Neural progenitor cell (in vitro differentiated cells): ENCODE data around the gene DISC1. TPM values are rescaled to one million over a fixed set of nuclear protein-coding genes. Genes with fewer than 3 reads are reported as not detected.

Experiments used
- DNase-seq: peaks from one replicate; pipeline ENCODE4 v3.0.0-alpha.2; 2016; ENCODE audit warnings: low spot score
- H2AFZ ChIP-seq: fragments of 200-600 bp; sonication (generic); replicated peaks from 2 replicates; pipeline ENCODE4 v1.6.1; 2016; ENCODE audit warnings: antibody characterized with exemption
- H3F3A ChIP-seq: fragments of 200-600 bp; sonication (generic); 2 replicates; pipeline ENCODE4 v1.6.1; 2016; ENCODE audit warnings: antibody characterized with exemption, low read depth
- H3K27ac ChIP-seq: fragments of 200-600 bp; sonication (generic); 2 replicates; pipeline ENCODE4 v1.5.1; 2016; ENCODE audit warnings: mild to moderate bottlenecking
- H3K27me3 ChIP-seq: fragments of 200-600 bp; sonication (generic); 2 replicates; pipeline ENCODE4 v1.6.1; 2016; ENCODE audit warnings: mild to moderate bottlenecking, moderate library complexity
- H3K36me3 ChIP-seq: fragments of 200-600 bp; sonication (generic); 2 replicates; pipeline ENCODE4 v1.5.1; 2016
- H3K4me1 ChIP-seq: fragments of 200-600 bp; sonication (generic); 2 replicates; pipeline ENCODE4 v1.6.1; 2016; ENCODE audit warnings: mixed run types
- H3K4me2 ChIP-seq: fragments of 200-600 bp; sonication (generic); 2 replicates; pipeline ENCODE4 v1.6.1; 2016
- H3K4me3 ChIP-seq: fragments of 200-600 bp; sonication (generic); 2 replicates; pipeline ENCODE4 v1.5.1; 2016
- H3K79me2 ChIP-seq: fragments of 200-600 bp; sonication (generic); 2 replicates; pipeline ENCODE4 v1.6.1; 2016; ENCODE audit warnings: low read depth
- H3K9ac ChIP-seq: fragments of 200-600 bp; sonication (generic); 2 replicates; pipeline ENCODE4 v1.6.1; 2016
- H3K9me3 ChIP-seq: fragments of 200-600 bp; sonication (generic); 2 replicates; pipeline ENCODE4 v1.5.1; 2016; ENCODE audit warnings: low read depth
- H4K20me1 ChIP-seq: fragments of 200-600 bp; sonication (generic); 2 replicates; pipeline ENCODE4 v1.6.1; 2016; ENCODE audit warnings: low read depth
- H3K27ac Mint-ChIP-seq: 3 replicates; pipeline ENCODE4 v1.8.0; 2021; ENCODE audit warnings: mixed read lengths
- H3K27me3 Mint-ChIP-seq: 2 replicates; pipeline ENCODE4 v1.8.0; 2022; ENCODE audit warnings: low read depth, mild to moderate bottlenecking, inconsistent platforms, moderate library complexity, mixed read lengths; ENCODE audit not compliant: insufficient read depth
- H3K36me3 Mint-ChIP-seq: 3 replicates; pipeline ENCODE4 v1.8.0; 2021; ENCODE audit warnings: mixed read lengths
- H3K4me1 Mint-ChIP-seq: 3 replicates; pipeline ENCODE4 v1.8.0; 2021; ENCODE audit warnings: mixed read lengths
- H3K4me3 Mint-ChIP-seq: 3 replicates; pipeline ENCODE4 v1.8.0; 2021; ENCODE audit warnings: mild to moderate bottlenecking, moderate library complexity, mixed read lengths
- H3K9me3 Mint-ChIP-seq: 3 replicates; pipeline ENCODE4 v1.8.0; 2020; ENCODE audit warnings: mixed read lengths
- EZH2 ChIP-seq: fragments of 200-600 bp; sonication (generic); IDR thresholded peaks from 2 replicates; pipeline ENCODE4 v1.6.1; 2017; ENCODE audit warnings: antibody characterized with exemption, mild to moderate bottlenecking, moderate library complexity
- EZH2phosphoT487 ChIP-seq: fragments of 200-600 bp; sonication (generic); IDR thresholded peaks from 2 replicates; pipeline ENCODE4 v1.6.1; 2017; ENCODE audit warnings: antibody characterized with exemption
- total RNA-seq: library from RNA; depleted of rRNA; stranded (reverse); fragments of >200 nt; gene quantifications from 2 replicates; pipeline ENCODE4 v1.2.3, GENCODE V29; 2015; ENCODE audit warnings: low replicate concordance
- TF ChIP-seq, protein P1 (sequence below): fragments of 200-600 bp; sonication (generic); IDR thresholded peaks from 2 replicates; pipeline ENCODE4 v1.5.1; 2017; ENCODE audit warnings: antibody characterized with exemption, mild to moderate bottlenecking

DISC1 gene
- total RNA-seq, 1 donor from 2014 or later = 1.8 TPM

DNA sequence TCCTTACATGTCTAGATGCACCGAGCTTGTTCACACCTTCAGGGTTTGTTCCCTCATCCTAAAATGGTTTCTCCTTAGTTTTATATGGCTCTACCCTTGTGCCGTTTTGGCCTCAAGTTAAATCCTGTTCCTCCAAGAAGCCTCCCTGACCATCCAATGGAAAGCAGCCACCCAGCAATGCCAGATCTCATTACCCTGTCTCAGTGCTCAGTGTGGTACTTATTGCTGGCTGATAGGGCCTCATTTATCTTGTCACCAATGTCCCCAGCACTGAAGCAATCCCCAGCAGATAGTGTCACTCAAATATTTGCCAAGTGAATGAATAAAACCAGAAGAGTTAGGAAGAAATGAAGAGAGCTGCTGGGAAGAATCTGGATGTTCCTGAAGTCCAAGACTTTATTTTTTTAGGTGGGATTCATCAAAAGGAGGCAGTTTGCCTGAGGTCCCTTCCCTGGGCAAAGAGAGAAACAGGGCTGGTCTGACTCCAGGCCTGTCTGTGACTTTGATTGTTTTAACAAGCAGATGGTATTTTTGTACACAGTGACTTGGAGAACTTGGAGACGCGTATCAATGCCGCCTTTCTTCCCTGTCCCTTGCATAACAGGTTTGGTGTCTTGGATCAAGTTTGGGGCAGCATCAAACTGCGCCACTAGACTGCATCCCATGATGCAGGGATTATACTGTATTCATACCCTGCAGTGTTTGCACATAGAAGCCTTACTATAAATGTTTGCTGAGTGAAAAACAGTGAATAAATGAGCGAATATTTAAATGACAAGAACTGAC is 221.2 kb downstream of the DISC1 start:
- H3F3A ChIP-seq = no peaks in the 10 kb centered on the region
- H3K27me3 Mint-ChIP-seq = peaks cover 2% of the 10 kb centered on the region
- H3K27ac ChIP-seq = no peak overlapping the region
- no peaks in the 10 kb centered on the region for H3K9me3 ChIP-seq
- no peak overlapping the region for H3K27ac Mint-ChIP-seq
- no peaks in the 10 kb centered on the region for H4K20me1 ChIP-seq
- no peaks in the 10 kb centered on the region for H3K36me3 Mint-ChIP-seq
- no peak overlapping the region for H3K4me3 Mint-ChIP-seq
- no peak for DNase-seq
- no peak overlapping the region for H3K4me2 ChIP-seq
- H3K27me3 ChIP-seq = no peaks in the 10 kb centered on the region
- no peaks in the 10 kb centered on the region for H3K36me3 ChIP-seq
- H3K79me2 ChIP-seq = no peaks in the 10 kb centered on the region
- no peaks in the 10 kb centered on the region for H3K4me1 ChIP-seq
- no peaks in the 10 kb centered on the region for H3K4me1 Mint-ChIP-seq
- TF ChIP-seq EZH2phosphoT487 = no peak
- no peak for TF ChIP-seq EZH2
- TF ChIP-seq, protein P1, sequence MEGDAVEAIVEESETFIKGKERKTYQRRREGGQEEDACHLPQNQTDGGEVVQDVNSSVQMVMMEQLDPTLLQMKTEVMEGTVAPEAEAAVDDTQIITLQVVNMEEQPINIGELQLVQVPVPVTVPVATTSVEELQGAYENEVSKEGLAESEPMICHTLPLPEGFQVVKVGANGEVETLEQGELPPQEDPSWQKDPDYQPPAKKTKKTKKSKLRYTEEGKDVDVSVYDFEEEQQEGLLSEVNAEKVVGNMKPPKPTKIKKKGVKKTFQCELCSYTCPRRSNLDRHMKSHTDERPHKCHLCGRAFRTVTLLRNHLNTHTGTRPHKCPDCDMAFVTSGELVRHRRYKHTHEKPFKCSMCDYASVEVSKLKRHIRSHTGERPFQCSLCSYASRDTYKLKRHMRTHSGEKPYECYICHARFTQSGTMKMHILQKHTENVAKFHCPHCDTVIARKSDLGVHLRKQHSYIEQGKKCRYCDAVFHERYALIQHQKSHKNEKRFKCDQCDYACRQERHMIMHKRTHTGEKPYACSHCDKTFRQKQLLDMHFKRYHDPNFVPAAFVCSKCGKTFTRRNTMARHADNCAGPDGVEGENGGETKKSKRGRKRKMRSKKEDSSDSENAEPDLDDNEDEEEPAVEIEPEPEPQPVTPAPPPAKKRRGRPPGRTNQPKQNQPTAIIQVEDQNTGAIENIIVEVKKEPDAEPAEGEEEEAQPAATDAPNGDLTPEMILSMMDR = no peak
- H3K9ac ChIP-seq = no peak overlapping the region
- H3K4me3 ChIP-seq = no peak overlapping the region
- no peak overlapping the region for H2AFZ ChIP-seq
- no peaks in the 10 kb centered on the region for H3K9me3 Mint-ChIP-seq

GRCh38 chr1:231849981-231850380 is 223.4 kb downstream of the DISC1 start:
- no peaks in the 10 kb centered on the region for H3K36me3 Mint-ChIP-seq
- H3K4me1 Mint-ChIP-seq = peaks cover 2% of the 10 kb centered on the region
- H2AFZ ChIP-seq = no peak overlapping the region
- no peaks in the 10 kb centered on the region for H4K20me1 ChIP-seq
- no peak overlapping the region for H3K4me3 ChIP-seq
- H3K27ac ChIP-seq = no peak overlapping the region
- no peaks in the 10 kb centered on the region for H3K4me1 ChIP-seq
- H3K27me3 ChIP-seq = no peaks in the 10 kb centered on the region
- no peak overlapping the region for H3K4me2 ChIP-seq
- H3K9ac ChIP-seq = no peak overlapping the region
- H3K27me3 Mint-ChIP-seq = peaks cover 2% of the 10 kb centered on the region
- TF ChIP-seq, protein P1 = no peak
- TF ChIP-seq EZH2phosphoT487 = no peak
- no peak for TF ChIP-seq EZH2
- no peaks in the 10 kb centered on the region for H3K36me3 ChIP-seq
- H3K27ac Mint-ChIP-seq = no peak overlapping the region
- H3K79me2 ChIP-seq = no peaks in the 10 kb centered on the region
- H3K4me3 Mint-ChIP-seq = no peak overlapping the region
- H3F3A ChIP-seq = no peaks in the 10 kb centered on the region
- no peaks in the 10 kb centered on the region for H3K9me3 ChIP-seq
- DNase-seq = no peak
- H3K9me3 Mint-ChIP-seq = no peaks in the 10 kb centered on the region

DNA sequence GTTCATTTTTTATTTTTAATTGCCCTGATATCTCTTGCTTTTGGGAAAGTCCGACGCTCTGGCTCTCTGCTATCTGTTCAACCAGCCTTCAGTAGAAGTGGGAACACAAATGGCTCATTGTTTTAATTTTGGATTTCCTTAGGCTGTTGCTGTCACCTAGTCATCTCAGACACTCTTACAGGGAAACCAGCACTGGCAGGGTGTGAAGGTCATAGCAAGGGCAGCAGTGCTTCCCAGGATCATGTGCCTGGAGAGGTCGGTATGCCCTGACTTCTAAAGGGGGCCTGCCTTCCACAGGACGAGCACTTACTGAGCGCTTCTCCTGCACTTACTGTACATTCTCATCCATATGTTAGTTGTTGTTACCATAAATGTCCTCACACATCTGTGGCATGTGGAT is 224.2 kb downstream of the DISC1 start:
- no peak for DNase-seq
- Mint-ChIP-seq H3K27me3 (no peaks in the 10 kb centered on the region), H3K4me3 (no peak overlapping the region), H3K4me1 (peaks cover 2% of the 10 kb centered on the region), H3K36me3 (no peaks in the 10 kb centered on the region), H3K27ac (no peak overlapping the region), H3K9me3 (no peaks in the 10 kb centered on the region)
- Histone ChIP-seq H3F3A (no peaks in the 10 kb centered on the region), H3K79me2 (no peaks in the 10 kb centered on the region), H3K36me3 (no peaks in the 10 kb centered on the region), H3K27ac (no peak overlapping the region), H3K27me3 (no peaks in the 10 kb centered on the region), H3K4me3 (no peak overlapping the region), H3K9ac (no peak overlapping the region), H3K4me1 (no peaks in the 10 kb centered on the region), H4K20me1 (no peaks in the 10 kb centered on the region), H3K4me2 (no peak overlapping the region), H3K9me3 (no peaks in the 10 kb centered on the region), H2AFZ (no peak overlapping the region)
- no peak for TF ChIP-seq EZH2phosphoT487
- TF ChIP-seq, protein P1 = no peak
- no peak for TF ChIP-seq EZH2
